Ovary (tissue), 9 donors: ENCODE data around the gene NOXA1. TPM values are rescaled to one million over a fixed set of nuclear protein-coding genes. Genes with fewer than 3 reads are reported as not detected.
"Not testable (repeated sequence)": the region's sequence is repeated elsewhere in the genome, so short reads cannot be mapped to it uniquely, and the experiment has no call there.

Experiments used
- DNase-seq, 5 donors: peaks; one replicate each; pipeline ENCODE4 v3.0.0-alpha.2; 2019 to 2020
- H3K27ac ChIP-seq, 2 donors: fragments of 200-600 bp; one replicate each; pipeline versions ENCODE4 v1.5.1 to v1.8.0; 2019 to 2022
- H3K27me3 ChIP-seq: fragments of 200-600 bp; one replicate; pipeline ENCODE4 v1.8.0; 2022
- H3K36me3 ChIP-seq: fragments of 200-600 bp; sonication (generic); one replicate; pipeline ENCODE4 v1.5.1; 2019
- H3K4me1 ChIP-seq: one replicate; pipeline ENCODE4 v1.8.1; 2013; ENCODE audit warnings: mild to moderate bottlenecking, moderate library complexity; ENCODE audit not compliant: insufficient read depth
- H3K4me3 ChIP-seq: fragments of 200-600 bp; sonication (generic); one replicate; pipeline ENCODE4 v1.5.1; 2017
- H3K9me3 ChIP-seq, 2 donors: fragments of 200-600 bp in 1 of 2; sonication (generic) in 1 of 2; one replicate each; pipeline versions ENCODE4 v1.5.1 to v1.8.1; 2013 to 2019; ENCODE audit warnings: mild to moderate bottlenecking in 1 of 2, moderate library complexity in 1 of 2
- EP300 ChIP-seq: sonication (generic); formaldehyde crosslinking; IDR thresholded peaks from one replicate; pipeline ENCODE4 v1.6.1; 2017; ENCODE audit warnings: antibody characterized with exemption
- POLR2A ChIP-seq: fragments of 450-650 bp; IDR thresholded peaks from one replicate; pipeline ENCODE4 v1.6.1; 2017; ENCODE audit warnings: antibody characterized with exemption, mild to moderate bottlenecking, moderate library complexity
- WGBS, 3 donors: extraction: QIAGEN DNeasy Blood & Tissue Kit in 1 of 3; methylation state at CpG; one replicate each; pipeline versions ENCODE4 v1.1.5 to v1.1.7; 2013 to 2017; 5-methylcytosine and 5-hydroxymethylcytosine counted together
- intact Hi-C, 4 donors: fragments of 100-400 bp; cut with DNase I; formaldehyde crosslinking; loops; one replicate each; pipeline versions ENCODE4 v1.11.0 to v1.15.1; 2022 to 2023
- polyA plus RNA-seq, 2 donors: library from polyadenylated mRNA; stranded (reverse); fragments of 200-250 nt in 1 of 2; fragments of 350-450 nt in 1 of 2; fragmentation: Illumina TruSeq in 1 of 2; extraction: RNeasy Lipid Tissue Mini Kit (QIAGEN cat#74804) in 1 of 2; gene quantifications; one replicate each; pipeline ENCODE4 v1.2.3, GENCODE V29; 2013 to 2014
- total RNA-seq, 7 donors: library from RNA; depleted of rRNA in 2 of 7; stranded (reverse); fragments of >200 nt in 2 of 7; fragmentation: NEBNext Ultra II Directional in 3 of 7; extraction: Animal tissue kit (Norgen Biotek cat#: 25700) in 3 of 7; gene quantifications; one replicate each; pipeline versions ENCODE4 v1.1.0 to v1.2.4, GENCODE V29; 2016 to 2023
- TF ChIP-seq, protein P1 (sequence below), 3 donors: fragments of 450-650 bp in 2 of 3; fragments of 200-600 bp in 1 of 3; IDR thresholded peaks; one replicate each; pipeline versions ENCODE4 v1.5.1 to v1.8.0; 2016 to 2022; ENCODE audit warnings: antibody characterized with exemption in 3 of 3, mild to moderate bottlenecking in 1 of 3
- donor health status: DM: no; HTN: no; CAD: no; lungs with moderate emphysema.
- donor health status: DM: no; HTN: no; CAD: no.
- donor health status: Bipolar disorder and iron deficiency.
- donor health status: DM: yes; HTN: yes; CAD: no.
- donor health status: DM: no; HTN: no; CAD: no.
- donor health status: DM: yes; HTN: yes; CAD: no.

NOXA1 gene
- total and polyA plus RNA-seq, 9 donors: 7.1 to 18.5 (median 12.1) TPM; not detected in 1

DNA sequence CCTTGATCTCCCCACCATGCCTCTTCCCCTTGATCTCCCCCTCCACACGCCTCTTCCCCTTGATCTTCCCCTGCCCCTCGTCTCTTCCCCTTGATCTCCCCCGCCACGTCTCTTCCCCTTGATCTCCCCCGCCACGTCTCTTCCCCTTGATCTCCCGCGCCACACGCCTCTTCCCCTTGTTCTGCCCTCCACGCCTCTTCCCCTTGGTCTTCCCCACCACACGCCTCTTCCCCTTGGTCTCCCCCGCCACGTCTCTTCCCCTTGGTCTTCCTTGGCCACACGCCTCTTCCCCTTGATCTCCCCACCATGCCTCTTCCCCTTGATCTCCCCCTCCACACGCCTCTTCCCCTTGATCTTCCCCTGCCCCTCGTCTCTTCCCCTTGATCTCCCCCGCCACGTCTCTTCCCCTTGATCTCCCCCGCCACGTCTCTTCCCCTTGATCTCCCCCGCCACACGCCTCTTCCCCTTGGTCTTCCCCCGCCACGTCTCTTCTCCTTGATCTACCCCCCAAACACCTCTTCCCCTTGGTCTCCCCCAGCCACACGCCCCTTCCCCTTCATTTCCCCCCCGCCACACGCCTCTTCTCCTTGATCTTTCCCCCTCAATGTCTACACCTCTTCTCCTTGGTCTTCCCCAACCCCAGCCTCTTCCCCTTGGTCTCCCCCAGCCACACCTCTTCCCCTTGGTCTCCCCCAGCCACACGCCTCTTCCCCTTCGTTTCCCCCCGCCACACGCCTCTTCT lies 28.2 kb downstream of the NOXA1 start:
- H3K27me3 ChIP-seq, H3K9me3 ChIP-seq, intact Hi-C loops, H3K36me3 ChIP-seq, H3K27ac ChIP-seq, H3K4me3 ChIP-seq, H3K4me1 ChIP-seq: not testable (repeated sequence)
- DNase-seq: peak in 1 of 5 donors; percentile 17
- 94 to 97% (median 97%) methylated on average over 5 to 20 of the region's 31 CpGs for whole genome bisulfite sequencing, 3 donors

GRCh38 chr9:137452006-137452760 lies 29.0 kb downstream of the NOXA1 start:
- DNase-seq: peak; percentile 12 to 44 (median 33)
- 89 to 93% (median 92%) methylated on average over 15 to 17 of the region's 17 CpGs for WGBS, 3 donors
- H3K9me3 ChIP-seq: no peaks in the 10 kb centered on the region
- H3K36me3 ChIP-seq: no peaks in the 10 kb centered on the region
- intact Hi-C loops: no loop called here
- no peaks in the 10 kb centered on the region for H3K27me3 ChIP-seq
- peaks cover 6% of the 10 kb centered on the region for H3K4me1 ChIP-seq
- no peak overlapping the region for H3K4me3 ChIP-seq
- no peak overlapping the region for H3K27ac ChIP-seq
- TF ChIP-seq, protein P1, sequence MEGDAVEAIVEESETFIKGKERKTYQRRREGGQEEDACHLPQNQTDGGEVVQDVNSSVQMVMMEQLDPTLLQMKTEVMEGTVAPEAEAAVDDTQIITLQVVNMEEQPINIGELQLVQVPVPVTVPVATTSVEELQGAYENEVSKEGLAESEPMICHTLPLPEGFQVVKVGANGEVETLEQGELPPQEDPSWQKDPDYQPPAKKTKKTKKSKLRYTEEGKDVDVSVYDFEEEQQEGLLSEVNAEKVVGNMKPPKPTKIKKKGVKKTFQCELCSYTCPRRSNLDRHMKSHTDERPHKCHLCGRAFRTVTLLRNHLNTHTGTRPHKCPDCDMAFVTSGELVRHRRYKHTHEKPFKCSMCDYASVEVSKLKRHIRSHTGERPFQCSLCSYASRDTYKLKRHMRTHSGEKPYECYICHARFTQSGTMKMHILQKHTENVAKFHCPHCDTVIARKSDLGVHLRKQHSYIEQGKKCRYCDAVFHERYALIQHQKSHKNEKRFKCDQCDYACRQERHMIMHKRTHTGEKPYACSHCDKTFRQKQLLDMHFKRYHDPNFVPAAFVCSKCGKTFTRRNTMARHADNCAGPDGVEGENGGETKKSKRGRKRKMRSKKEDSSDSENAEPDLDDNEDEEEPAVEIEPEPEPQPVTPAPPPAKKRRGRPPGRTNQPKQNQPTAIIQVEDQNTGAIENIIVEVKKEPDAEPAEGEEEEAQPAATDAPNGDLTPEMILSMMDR (IDR thresholded peaks at IDR 0.05): no peak
- TF ChIP-seq POLR2A (no peak), EP300 (no peak)

GRCh38 chr9:137452761-137453642 lies 29.8 kb downstream of the NOXA1 start:
- Histone ChIP-seq H3K4me1 (peaks cover 6% of the 10 kb centered on the region), H3K27me3 (no peaks in the 10 kb centered on the region), H3K27ac (no peak overlapping the region), H3K4me3 (no peak overlapping the region), H3K36me3 (no peaks in the 10 kb centered on the region), H3K9me3 (no peaks in the 10 kb centered on the region)
- TF ChIP-seq, protein P1 (IDR thresholded peaks at IDR 0.05): no peak
- TF ChIP-seq POLR2A (no peak), EP300 (no peak)
- 85 to 95% (median 86%) methylated on average over 40 to 43 of the region's 43 CpGs for WGBS, 3 donors
- intact Hi-C loops: no loop called here
- peak; percentile 30 to 62 (median 55) for DNase-seq

DNA sequence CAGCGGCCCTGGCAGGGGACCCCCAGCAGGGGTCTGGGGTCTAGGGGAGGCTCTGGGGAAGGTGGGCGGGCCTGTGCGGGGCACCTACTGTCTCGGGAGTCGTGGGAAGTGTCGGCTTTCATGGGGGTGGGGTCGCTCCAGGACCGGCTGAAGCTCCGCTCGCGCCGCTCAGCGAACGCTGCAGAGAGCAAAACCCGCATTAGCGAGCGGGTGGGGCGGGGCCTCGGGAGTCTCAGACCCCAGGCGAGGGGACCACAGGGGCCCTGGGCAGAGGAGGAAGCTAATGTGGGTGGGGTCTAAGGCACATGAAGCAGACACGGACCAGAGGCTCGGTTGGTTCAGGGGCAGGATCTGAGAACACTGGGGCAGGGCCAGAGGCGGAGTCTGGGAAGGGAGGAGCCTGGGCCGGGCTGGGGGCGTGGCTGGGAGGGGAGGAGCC lies 30.5 kb downstream of the NOXA1 start:
- no peaks in the 10 kb centered on the region for H3K27me3 ChIP-seq
- H3K36me3 ChIP-seq: no peaks in the 10 kb centered on the region
- intact Hi-C loops: no loop called here
- DNase-seq: peak; percentile 64 to 81 (median 72)
- H3K9me3 ChIP-seq: no peaks in the 10 kb centered on the region
- H3K27ac ChIP-seq: no peak overlapping the region
- peaks cover 13% of the 10 kb centered on the region for H3K4me1 ChIP-seq
- TF ChIP-seq, protein P1 (IDR thresholded peaks at IDR 0.05): no peak
- TF ChIP-seq EP300 (no peak), POLR2A (no peak)
- WGBS, 3 donors: 45 to 54% (median 49%) methylated on average over 20 to 25 of the region's 25 CpGs
- H3K4me3 ChIP-seq: peak overlapping the region; percentile 25
